ENCODE results near the gene LPIN1.
"Not testable (repeated sequence)": the region's sequence is repeated elsewhere in the genome, so short reads cannot be mapped to it uniquely, and the experiment has no call there.

Gene LPIN1

GRCh38 chr2:11810237-11810977 lies 64.0 kb downstream of the LPIN1 start:
- no peak for DNase-seq (ENCODE audit: low read depth in 2 of 2)

GRCh38 chr2:11811036-11811654 lies 64.7 kb downstream of the LPIN1 start:
- DNase-seq (ENCODE audit: low read depth in 2 of 2): no peak

- no peak for DNase-seq (ENCODE audit: low read depth in 2 of 2)
Observed at GRCh38 chr2:11812466-11813248, 66.2 kb downstream of the LPIN1 start.

- DNase-seq (ENCODE audit: low read depth in 2 of 2): not testable (repeated sequence)
Observed at GRCh38 chr2:11813345-11813744, 66.9 kb downstream of the LPIN1 start.

GRCh38 chr2:11813951-11814350 lies 67.5 kb downstream of the LPIN1 start:
- no peak for DNase-seq (ENCODE audit: low read depth in 2 of 2)

GRCh38 chr2:11814979-11815510 lies 68.6 kb downstream of the LPIN1 start:
- DNase-seq (ENCODE audit: low read depth in 2 of 2): no peak

- not testable (repeated sequence) for DNase-seq (ENCODE audit: low read depth in 2 of 2)
Observed at GRCh38 chr2:11816935-11817334, 70.5 kb downstream of the LPIN1 start.

GRCh38 chr2:11819235-11819729 lies 72.8 kb downstream of the LPIN1 start:
- no peak for DNase-seq (ENCODE audit: low read depth in 2 of 2)

- DNase-seq (ENCODE audit: low read depth in 2 of 2): no peak
Observed at GRCh38 chr2:11820650-11821049, 74.2 kb downstream of the LPIN1 start.

- DNase-seq (ENCODE audit: low read depth in 2 of 2): no peak
Observed at GRCh38 chr2:11821705-11822104, 75.3 kb downstream of the LPIN1 start.

GRCh38 chr2:11822359-11822745 lies 75.9 kb downstream of the LPIN1 start:
- DNase-seq (ENCODE audit: low read depth in 2 of 2): not testable (repeated sequence)

- DNase-seq (ENCODE audit: low read depth in 2 of 2): no peak
Observed at GRCh38 chr2:11822746-11823451, 76.5 kb downstream of the LPIN1 start.

- DNase-seq (ENCODE audit: low read depth in 2 of 2): no peak
Observed at GRCh38 chr2:11824901-11825828, 78.7 kb downstream of the LPIN1 start.

GRCh38 chr2:11827547-11827946 lies 81.1 kb downstream of the LPIN1 start:
- DNase-seq (ENCODE audit: low read depth in 2 of 2): no peak

- no peak for DNase-seq (ENCODE audit: low read depth in 2 of 2)
Observed at GRCh38 chr2:11828933-11829323, 82.5 kb downstream of the LPIN1 start.

GRCh38 chr2:11829324-11829946 lies 83.0 kb downstream of the LPIN1 start:
- peak; percentile 19 to 41 for DNase-seq (ENCODE audit: low read depth in 2 of 2)

- no peak for DNase-seq (ENCODE audit: low read depth in 2 of 2)
Observed at GRCh38 chr2:11829947-11830707, 83.7 kb downstream of the LPIN1 start.

GRCh38 chr2:11830708-11831301 lies 84.4 kb downstream of the LPIN1 start:
- no peak for DNase-seq (ENCODE audit: low read depth in 2 of 2)

- no peak for DNase-seq (ENCODE audit: low read depth in 2 of 2)
Observed at GRCh38 chr2:11831415-11831814, 85.0 kb downstream of the LPIN1 start.
